HepG2 (cell line): Measurements from ENCODE around the gene RSRC2. TPM values are rescaled to one million over a fixed set of nuclear protein-coding genes. Genes with fewer than 3 reads are reported as not detected.

ENCODE experiments used
- ARHGAP35 ChIP-seq: sonication (generic); formaldehyde crosslinking; IDR thresholded peaks from 2 replicates; pipeline ENCODE4 v1.9.0; 2022; ENCODE audit warnings: mild to moderate bottlenecking, inconsistent platforms, moderate library complexity, missing genetic modification reagents, borderline replicate concordance
- BHLHE40 ChIP-seq: IDR thresholded peaks from 2 replicates; pipeline ENCODE4 v1.6.1; 2011; ENCODE audit warnings: low read length, improper control_type of control experiment
- CC2D1A ChIP-seq: sonication (generic); formaldehyde crosslinking; IDR thresholded peaks from 2 replicates; pipeline ENCODE4 v1.8.1; 2023; ENCODE audit warnings: mild to moderate bottlenecking, missing genetic modification reagents
- DR1 ChIP-seq: sonication (generic); formaldehyde crosslinking; IDR thresholded peaks from 2 replicates; pipeline ENCODE4 v1.8.0; 2021; ENCODE audit warnings: mild to moderate bottlenecking, missing genetic modification reagents, inconsistent platforms
- FOXA1 ChIP-seq, 2 experiments: fragments of 450-650 bp in 1 of 2; sonication (generic) in 1 of 2; formaldehyde crosslinking in 1 of 2; IDR thresholded peaks; 2 replicates each; pipeline versions ENCODE4 v1.4.0 to v1.6.1; 2016 to 2020; ENCODE audit warnings: missing genetic modification reagents in 1 of 2
- HNRNPK ChIP-seq: fragments of 200-400 bp; formaldehyde crosslinking; IDR thresholded peaks from 2 replicates; pipeline ENCODE4 v1.6.1; 2018; ENCODE audit warnings: low read length, low read depth, moderate library complexity, mild to moderate bottlenecking; ENCODE audit not compliant: poor library complexity, severe bottlenecking
- ISL2 ChIP-seq: sonication (generic); formaldehyde crosslinking; IDR thresholded peaks from 2 replicates; pipeline ENCODE4 v1.5.0; 2020; ENCODE audit warnings: missing genetic modification reagents
- KDM5A ChIP-seq: fragments of 200-600 bp; sonication (generic); IDR thresholded peaks from 2 replicates; pipeline ENCODE4 v1.7.0; 2018; ENCODE audit warnings: antibody characterized with exemption, mild to moderate bottlenecking, low read length, borderline replicate concordance
- NRL ChIP-seq: sonication (generic); formaldehyde crosslinking; IDR thresholded peaks from 2 replicates; pipeline ENCODE4 v1.5.0; 2020; ENCODE audit warnings: missing genetic modification reagents, mild to moderate bottlenecking, moderate library complexity, borderline replicate concordance
- PAX8 ChIP-seq: sonication (generic); formaldehyde crosslinking; IDR thresholded peaks from 2 replicates; pipeline ENCODE4 v1.8.0; 2022; ENCODE audit warnings: mild to moderate bottlenecking, missing genetic modification reagents, borderline replicate concordance
- POLR2G ChIP-seq: fragments of 200-400 bp; formaldehyde crosslinking; IDR thresholded peaks from 2 replicates; pipeline ENCODE4 v1.6.1; 2018; ENCODE audit warnings: mild to moderate bottlenecking, low read depth, low read length, moderate library complexity
- SP140L ChIP-seq: sonication (generic); formaldehyde crosslinking; IDR thresholded peaks from 2 replicates; pipeline ENCODE4 v1.4.0; 2020; ENCODE audit warnings: missing genetic modification reagents, borderline replicate concordance
- SP5 ChIP-seq: IDR thresholded peaks from 2 replicates; pipeline ENCODE4 v1.6.1; 2016; ENCODE audit warnings: low read depth, borderline replicate concordance
- TAF1 ChIP-seq: sonication (generic); formaldehyde crosslinking; IDR thresholded peaks from 2 replicates; pipeline ENCODE4 v1.4.0; 2020; ENCODE audit warnings: missing genetic modification reagents
- XBP1 ChIP-seq: sonication (generic); formaldehyde crosslinking; IDR thresholded peaks from 2 replicates; pipeline ENCODE4 v1.5.0; 2020; ENCODE audit warnings: missing genetic modification reagents
- ZNF20 ChIP-seq: sonication (generic); formaldehyde crosslinking; IDR thresholded peaks from 2 replicates; pipeline ENCODE4 v1.4.0; 2020; ENCODE audit warnings: mild to moderate bottlenecking, moderate library complexity, missing genetic modification reagents
- ZNF382 ChIP-seq: sonication (generic); formaldehyde crosslinking; IDR thresholded peaks from 2 replicates; pipeline ENCODE4 v1.5.0; 2020; ENCODE audit warnings: missing genetic modification reagents, mild to moderate bottlenecking, borderline replicate concordance
- ZNF703 ChIP-seq: sonication (generic); formaldehyde crosslinking; IDR thresholded peaks from 2 replicates; pipeline ENCODE4 v1.5.1; 2020; ENCODE audit warnings: missing genetic modification reagents, mild to moderate bottlenecking, moderate library complexity, borderline replicate concordance
- ZNF709 ChIP-seq: sonication (generic); formaldehyde crosslinking; IDR thresholded peaks from 2 replicates; pipeline ENCODE4 v1.5.0; 2020; ENCODE audit warnings: mild to moderate bottlenecking, missing genetic modification reagents
- polyA plus RNA-seq, 8 experiments: library from polyadenylated mRNA; depleted of rRNA in 3 of 8; stranded (reverse) in 7 of 8; unstranded in 1 of 8; fragments of >200 nt; fragmentation: Illumina TruSeq in 4 of 8; extraction: Trizol in 4 of 8; gene quantifications; 2 replicates each; pipeline versions ENCODE4 v1.2.1 to v1.2.3, GENCODE V29; 2011 to 2016; ENCODE audit warnings: low read depth in 4 of 8, missing spikeins in 1 of 8, mixed read lengths in 1 of 8; ENCODE audit not compliant: insufficient read depth in 1 of 8
- total RNA-seq, 5 experiments: library from RNA; depleted of rRNA; stranded (reverse); fragments of >200 nt; fragmentation: Illumina TruSeq; extraction: Trizol; gene quantifications; 2 replicates each; pipeline ENCODE4 v1.2.3, GENCODE V29; 2016; ENCODE audit warnings: low read depth in 1 of 5
- TF ChIP-seq, protein P1 (sequence below): sonication (generic); formaldehyde crosslinking; IDR thresholded peaks from 2 replicates; pipeline ENCODE4 v1.4.0; 2020; ENCODE audit warnings: mild to moderate bottlenecking, missing genetic modification reagents
- TF ChIP-seq, protein P2 (sequence below): IDR thresholded peaks from 2 replicates; pipeline ENCODE4 v1.6.1; 2018; ENCODE audit warnings: missing genetic modification reagents, mild to moderate bottlenecking, missing compliant biosample characterization
- TF ChIP-seq, protein P3 (sequence below): sonication (generic); formaldehyde crosslinking; IDR thresholded peaks from 2 replicates; pipeline ENCODE4 v1.4.0; 2020; ENCODE audit warnings: missing genetic modification reagents
- TF ChIP-seq, protein P4 (sequence below): sonication (generic); formaldehyde crosslinking; IDR thresholded peaks from 2 replicates; pipeline ENCODE4 v1.5.0; 2020; ENCODE audit warnings: missing genetic modification reagents
- TF ChIP-seq, protein P5 (sequence below): sonication (generic); formaldehyde crosslinking; IDR thresholded peaks from 2 replicates; pipeline ENCODE4 v1.9.0; 2021; ENCODE audit warnings: missing genetic modification reagents, mild to moderate bottlenecking, borderline replicate concordance

The RSRC2 gene
- total and polyA plus RNA-seq, 2 of the 13 experiments (the other 11 are each of a cell fraction or from before 2014, with no cell fraction given): 31.4 to 77.8 TPM

DNA sequence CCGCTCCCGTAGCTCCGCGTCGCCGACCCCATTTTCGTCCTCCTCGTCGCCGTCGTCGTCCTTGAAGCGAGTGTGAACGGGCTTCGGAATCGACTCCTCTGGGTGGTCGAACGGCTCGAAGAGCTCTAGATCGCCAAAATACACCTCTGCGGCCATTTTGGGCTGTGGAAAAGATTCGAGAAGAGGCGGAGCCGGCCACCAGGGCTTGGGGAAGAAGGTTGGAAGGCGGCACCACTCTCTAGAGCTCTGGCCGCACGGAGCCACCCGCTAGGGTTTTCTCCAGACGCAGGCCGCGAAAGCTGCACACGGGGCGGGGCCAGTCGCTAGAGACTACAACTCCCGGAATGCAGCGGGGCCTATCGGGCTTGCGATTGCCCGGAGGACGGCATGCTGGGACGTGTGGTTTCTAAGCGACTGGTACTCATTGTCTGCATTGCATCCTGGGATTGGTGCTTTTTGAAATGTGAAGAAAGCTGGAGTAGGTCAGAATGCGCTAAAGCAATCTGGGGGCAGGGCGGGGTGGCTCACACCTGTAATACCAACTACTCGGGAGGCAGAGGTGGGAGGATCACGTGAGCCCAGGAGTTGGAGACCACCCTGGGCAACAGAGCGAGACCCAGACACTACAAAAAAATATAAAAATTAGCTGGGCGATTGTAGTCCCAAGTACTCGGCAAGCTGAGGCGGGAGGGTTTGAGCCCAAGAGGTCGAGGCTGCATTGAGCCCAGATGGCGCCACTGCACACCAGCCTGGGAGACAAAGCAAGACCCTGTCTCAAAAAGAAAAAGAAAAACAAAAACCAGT is 25.8 kb downstream of the RSRC2 start, which contains the start of gene ZCCHC8 (continued):
- TF ChIP-seq, protein P1, sequence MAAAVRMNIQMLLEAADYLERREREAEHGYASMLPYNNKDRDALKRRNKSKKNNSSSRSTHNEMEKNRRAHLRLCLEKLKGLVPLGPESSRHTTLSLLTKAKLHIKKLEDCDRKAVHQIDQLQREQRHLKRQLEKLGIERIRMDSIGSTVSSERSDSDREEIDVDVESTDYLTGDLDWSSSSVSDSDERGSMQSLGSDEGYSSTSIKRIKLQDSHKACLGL (CRISPR knock-in tag): 0 out of 2 replicates have a peak, but pooled peaks have one; percentile 25
- TF ChIP-seq, protein P2, sequence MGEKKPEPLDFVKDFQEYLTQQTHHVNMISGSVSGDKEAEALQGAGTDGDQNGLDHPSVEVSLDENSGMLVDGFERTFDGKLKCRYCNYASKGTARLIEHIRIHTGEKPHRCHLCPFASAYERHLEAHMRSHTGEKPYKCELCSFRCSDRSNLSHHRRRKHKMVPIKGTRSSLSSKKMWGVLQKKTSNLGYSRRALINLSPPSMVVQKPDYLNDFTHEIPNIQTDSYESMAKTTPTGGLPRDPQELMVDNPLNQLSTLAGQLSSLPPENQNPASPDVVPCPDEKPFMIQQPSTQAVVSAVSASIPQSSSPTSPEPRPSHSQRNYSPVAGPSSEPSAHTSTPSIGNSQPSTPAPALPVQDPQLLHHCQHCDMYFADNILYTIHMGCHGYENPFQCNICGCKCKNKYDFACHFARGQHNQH (CRISPR knock-in tag): peak; percentile 64
- TF ChIP-seq CC2D1A (CRISPR knock-in tag) (0 out of 2 replicates have a peak, but pooled peaks have one; percentile 68), ZNF382 (no peak), TAF1 (CRISPR knock-in tag) (peak; percentile 94), BHLHE40 (0 out of 2 replicates have a peak, but pooled peaks have one; percentile 37), ARHGAP35 (CRISPR knock-in tag) (no peak; the same call in 1 of the 2 replicates), FOXA1 (IDR thresholded peaks at IDR 0.05) (no peak), FOXA1 (CRISPR knock-in tag; IDR thresholded peaks at IDR 0.05) (no peak), ISL2 (CRISPR knock-in tag) (peak; percentile 30; the same call in 1 of the 2 replicates), SP140L (CRISPR knock-in tag) (no peak), ZNF20 (no peak), POLR2G (peak; percentile 97), PAX8 (CRISPR knock-in tag) (peak; percentile 82; the same call in 1 of the 2 replicates), KDM5A (peak; percentile 62; the same call in 1 of the 2 replicates), HNRNPK (no peak), DR1 (CRISPR knock-in tag) (peak; percentile 58; the same call in 1 of the 2 replicates), ZNF709 (CRISPR knock-in tag) (peak; percentile 26; the same call in 1 of the 2 replicates), SP5 (peak; percentile 38; the same call in 1 of the 2 replicates), XBP1 (CRISPR knock-in tag) (no peak), NRL (CRISPR knock-in tag) (peak; percentile 54; the same call in 1 of the 2 replicates), ZNF703 (CRISPR knock-in tag) (peak; percentile 73; the same call in 1 of the 2 replicates)
- TF ChIP-seq, protein P3, sequence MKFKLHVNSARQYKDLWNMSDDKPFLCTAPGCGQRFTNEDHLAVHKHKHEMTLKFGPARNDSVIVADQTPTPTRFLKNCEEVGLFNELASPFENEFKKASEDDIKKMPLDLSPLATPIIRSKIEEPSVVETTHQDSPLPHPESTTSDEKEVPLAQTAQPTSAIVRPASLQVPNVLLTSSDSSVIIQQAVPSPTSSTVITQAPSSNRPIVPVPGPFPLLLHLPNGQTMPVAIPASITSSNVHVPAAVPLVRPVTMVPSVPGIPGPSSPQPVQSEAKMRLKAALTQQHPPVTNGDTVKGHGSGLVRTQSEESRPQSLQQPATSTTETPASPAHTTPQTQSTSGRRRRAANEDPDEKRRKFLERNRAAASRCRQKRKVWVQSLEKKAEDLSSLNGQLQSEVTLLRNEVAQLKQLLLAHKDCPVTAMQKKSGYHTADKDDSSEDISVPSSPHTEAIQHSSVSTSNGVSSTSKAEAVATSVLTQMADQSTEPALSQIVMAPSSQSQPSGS (CRISPR knock-in tag): peak; percentile 74; the same call in 1 of the 2 replicates
- TF ChIP-seq, protein P4, sequence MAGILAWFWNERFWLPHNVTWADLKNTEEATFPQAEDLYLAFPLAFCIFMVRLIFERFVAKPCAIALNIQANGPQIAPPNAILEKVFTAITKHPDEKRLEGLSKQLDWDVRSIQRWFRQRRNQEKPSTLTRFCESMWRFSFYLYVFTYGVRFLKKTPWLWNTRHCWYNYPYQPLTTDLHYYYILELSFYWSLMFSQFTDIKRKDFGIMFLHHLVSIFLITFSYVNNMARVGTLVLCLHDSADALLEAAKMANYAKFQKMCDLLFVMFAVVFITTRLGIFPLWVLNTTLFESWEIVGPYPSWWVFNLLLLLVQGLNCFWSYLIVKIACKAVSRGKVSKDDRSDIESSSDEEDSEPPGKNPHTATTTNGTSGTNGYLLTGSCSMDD (CRISPR knock-in tag): no peak
- TF ChIP-seq, protein P5, sequence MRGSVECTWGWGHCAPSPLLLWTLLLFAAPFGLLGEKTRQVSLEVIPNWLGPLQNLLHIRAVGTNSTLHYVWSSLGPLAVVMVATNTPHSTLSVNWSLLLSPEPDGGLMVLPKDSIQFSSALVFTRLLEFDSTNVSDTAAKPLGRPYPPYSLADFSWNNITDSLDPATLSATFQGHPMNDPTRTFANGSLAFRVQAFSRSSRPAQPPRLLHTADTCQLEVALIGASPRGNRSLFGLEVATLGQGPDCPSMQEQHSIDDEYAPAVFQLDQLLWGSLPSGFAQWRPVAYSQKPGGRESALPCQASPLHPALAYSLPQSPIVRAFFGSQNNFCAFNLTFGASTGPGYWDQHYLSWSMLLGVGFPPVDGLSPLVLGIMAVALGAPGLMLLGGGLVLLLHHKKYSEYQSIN (CRISPR knock-in tag): no peak
